GM12878 (cell line): ENCODE measurements around the gene NRP2. TPM values are rescaled to one million over a fixed set of nuclear protein-coding genes. Genes with fewer than 3 reads are reported as not detected.

Source experiments
- ATAC-seq: fragments of 200-7000 bp; cut with Tn5 transposase; 3 replicates; pipeline ENCODE4 v1.9.1; 2020; ENCODE audit warnings: mild to moderate bottlenecking, moderate library complexity
- BruUV-seq: library from RNA; stranded (reverse); fragments of 400-500 nt; replicated peaks from 2 replicates; lab custom pipeline; 2021; lab: Mats Ljungman, UMichigan
- CTCF ChIA-PET: fragments of 300-600 bp; sonication (Branson Sonifier 250); formaldehyde crosslinking; extraction: SDS; loops from one replicate; lab custom pipeline; 2021; ENCODE audit warnings: inconsistent platforms; lab: Yijun Ruan, JAX
- POLR2A ChIA-PET: fragments of 350-600 bp; formaldehyde crosslinking; extraction: SDS; loops from one replicate; lab custom pipeline; 2021; ENCODE audit warnings: inconsistent platforms; lab: Charles Lee
- RAD21 ChIA-PET: fragments of 300-600 bp; sonication (Branson Sonifier 250); formaldehyde crosslinking; loops from one replicate; lab custom pipeline; 2023; ENCODE audit warnings: antibody characterized with exemption; ENCODE audit not compliant: unreplicated experiment; lab: Charles Lee
- SMC1A ChIA-PET: fragments of 300-600 bp; sonication (Branson Sonifier 250); formaldehyde crosslinking; loops from one replicate; lab custom pipeline; 2023; ENCODE audit not compliant: unreplicated experiment, uncharacterized antibody; lab: Charles Lee
- DNase-seq: peaks from one replicate; pipeline ENCODE4 v3.0.0-alpha.2; 2011; ENCODE audit warnings: low read depth, low spot score
- FAIRE-seq: peaks from 3 replicates; lab custom pipeline; 2011; peaks lifted over from hg19 to GRCh38; lab: Jason Lieb, UNC
- H2AFZ ChIP-seq: 2 replicates; pipeline ENCODE4 v1.6.0; 2011; ENCODE audit warnings: low read depth, low read length, control low read depth; ENCODE audit not compliant: control insufficient read depth
- H3K27ac ChIP-seq: 2 replicates; pipeline ENCODE4 v1.5.1; 2011; ENCODE audit warnings: control low read depth; ENCODE audit not compliant: control insufficient read depth, insufficient read depth
- H3K27me3 ChIP-seq, 2 experiments: replicated peaks in 1 of 2; 2 replicates each; pipeline versions ENCODE4 v1.6.0 to v1.6.1; 2011; ENCODE audit warnings: low read length in 1 of 2; ENCODE audit not compliant: control insufficient read depth in 2 of 2, insufficient read depth in 2 of 2
- H3K36me3 ChIP-seq, 2 experiments: 2 replicates each; pipeline ENCODE4 v1.5.1; 2011; ENCODE audit warnings: low read length in 1 of 2; ENCODE audit not compliant: control insufficient read depth in 2 of 2, insufficient read depth in 2 of 2
- H3K4me1 ChIP-seq: 2 replicates; pipeline ENCODE4 v1.6.1; 2011; ENCODE audit warnings: mild to moderate bottlenecking, low read length, moderate library complexity, mixed read lengths; ENCODE audit not compliant: control insufficient read depth, insufficient read depth
- H3K4me2 ChIP-seq: 2 replicates; pipeline ENCODE4 v1.6.0; 2011; ENCODE audit warnings: control low read depth; ENCODE audit not compliant: control insufficient read depth, insufficient read depth
- H3K4me3 ChIP-seq: fragments of 200-600 bp; sonication (generic); 2 replicates; pipeline ENCODE4 v1.5.1; 2016
- H3K79me2 ChIP-seq: 2 replicates; pipeline ENCODE4 v1.6.0; 2011; ENCODE audit warnings: low read length; ENCODE audit not compliant: control insufficient read depth, insufficient read depth
- H3K9ac ChIP-seq: 2 replicates; pipeline ENCODE4 v1.8.0; 2011; ENCODE audit warnings: low read length, control low read depth, mixed read lengths; ENCODE audit not compliant: control insufficient read depth, insufficient read depth
- H3K9me3 ChIP-seq: replicated peaks from 3 replicates; pipeline ENCODE4 v1.5.1; 2011; ENCODE audit warnings: mild to moderate bottlenecking, low read length; ENCODE audit not compliant: control insufficient read depth, insufficient read depth
- H4K20me1 ChIP-seq: 2 replicates; pipeline ENCODE4 v1.6.0; 2011; ENCODE audit not compliant: control insufficient read depth, insufficient read depth
- ESRRA ChIP-seq: IDR thresholded peaks from 2 replicates; pipeline ENCODE4 v1.6.1; 2012; ENCODE audit warnings: mild to moderate bottlenecking, low read length, improper control_type of control experiment
- EZH2 ChIP-seq: IDR thresholded peaks from 2 replicates; pipeline ENCODE4 v1.6.1; 2012; ENCODE audit warnings: low read depth, mild to moderate bottlenecking, control low read depth, inconsistent platforms, low read length, borderline replicate concordance; ENCODE audit not compliant: control insufficient read depth
- HDGF ChIP-seq: fragments of 450-650 bp; IDR thresholded peaks from 2 replicates; pipeline ENCODE4 v1.6.1; 2016; ENCODE audit warnings: antibody characterized with exemption
- MEF2A ChIP-seq: IDR thresholded peaks from 2 replicates; pipeline ENCODE4 v1.6.1; 2011; ENCODE audit warnings: low read depth, mild to moderate bottlenecking, low read length, moderate library complexity; ENCODE audit not compliant: insufficient read depth
- RUNX3 ChIP-seq: IDR thresholded peaks from 2 replicates; pipeline ENCODE4 v1.6.1; 2012; ENCODE audit warnings: low read length, inconsistent platforms
- SKIL ChIP-seq: fragments of 450-650 bp; IDR thresholded peaks from 2 replicates; pipeline ENCODE4 v1.6.1; 2017; ENCODE audit warnings: mild to moderate bottlenecking, low read depth, inconsistent platforms; ENCODE audit not compliant: poor library complexity, severe bottlenecking
- SMAD5 ChIP-seq: IDR thresholded peaks from 2 replicates; pipeline ENCODE4 v1.6.1; 2016; ENCODE audit warnings: antibody characterized with exemption, low read depth
- SUPT20H ChIP-seq: IDR thresholded peaks from 2 replicates; pipeline ENCODE4 v1.6.1; 2011; ENCODE audit warnings: low read depth, mild to moderate bottlenecking, low read length, moderate library complexity, borderline replicate concordance; ENCODE audit not compliant: control insufficient read depth
- TCF3 ChIP-seq: IDR thresholded peaks from 2 replicates; pipeline ENCODE4 v1.6.1; 2012; ENCODE audit warnings: low read depth, mild to moderate bottlenecking, low read length, borderline replicate concordance; ENCODE audit not compliant: insufficient read depth
- ZNF592 ChIP-seq: fragments of 450-650 bp; IDR thresholded peaks from 2 replicates; pipeline ENCODE4 v1.6.1; 2017; ENCODE audit warnings: mild to moderate bottlenecking, moderate library complexity
- WGBS: methylation state at CpG from one replicate; pipeline ENCODE4 v1.1.6; 2016; ENCODE audit warnings: low lambda C conversion rate; ENCODE audit not compliant: insufficient replicate concordance, insufficient coverage; ENCODE audit errors: missing lambda C conversion rate; 5-methylcytosine and 5-hydroxymethylcytosine counted together
- in situ Hi-C: fragments of 300-500 bp; cut with MboI; formaldehyde crosslinking; loops from 9 replicates; pipeline ENCODE4 v1.14.3; 2018; ENCODE audit warnings: mixed read lengths
- intact Hi-C: fragments of 100-400 bp; cut with micrococcal nuclease; formaldehyde crosslinking; loops from one replicate; pipeline ENCODE4 v1.14.2; 2022; ENCODE audit not compliant: unreplicated experiment
- polyA plus RNA-seq, 11 experiments: library from polyadenylated mRNA; depleted of rRNA in 4 of 11; unstranded in 6 of 11; stranded (reverse) in 5 of 11; fragments of >200 nt; fragmentation: Nextera tagmentation in 4 of 11; fragmentation: Illumina TruSeq in 1 of 11; extraction: Ambion mirVana in 4 of 11; extraction: Trizol in 1 of 11; gene quantifications; 1 replicate in 1 of 11; 2 replicates in 10 of 11; pipeline versions ENCODE4 v1.2.1 to v1.2.3, GENCODE V29; 2011 to 2016; ENCODE audit warnings: inconsistent platforms in 2 of 11, missing spikeins in 2 of 11, low read depth in 1 of 11
- total RNA-seq, 4 experiments: library from RNA; depleted of rRNA in 3 of 4; stranded (reverse); fragments of >200 nt in 3 of 4; fragmentation: Illumina TruSeq in 1 of 4; extraction: Trizol in 1 of 4; gene quantifications; 2 replicates each; pipeline versions ENCODE4 v1.2.1 to v1.2.3, GENCODE V29; 2013 to 2021

NRP2 gene
- total and polyA plus RNA-seq, 10 of the 15 experiments (the other 5 are each of a cell fraction or from before 2014, with no cell fraction given), result 0.06 to 1.2 (median 0.46) TPM

GRCh38 chr2:205759732-205760131, 77.4 kb downstream of the NRP2 start:
- no peak for TF ChIP-seq SUPT20H
- no peak for TF ChIP-seq MEF2A
- no peak for TF ChIP-seq HDGF
- TF ChIP-seq ZNF592, result no peak
- TF ChIP-seq SKIL, result no peak
- no peak for TF ChIP-seq ESRRA
- no peak for TF ChIP-seq EZH2
- no peak for TF ChIP-seq RUNX3
- TF ChIP-seq TCF3, result no peak
- no peak for TF ChIP-seq SMAD5
- H2AFZ ChIP-seq, result no peak overlapping the region
- no peak overlapping the region for H3K4me2 ChIP-seq
- no peaks in the 10 kb centered on the region for H3K4me1 ChIP-seq
- no peak overlapping the region for H3K4me3 ChIP-seq
- no peak overlapping the region for H3K27ac ChIP-seq
- CTCF ChIA-PET, result interaction anchor here (1.4 kb wide), 1 partner anchor 16 kb away, joined by 4 read pairs; no protein-coding TSS in a partner anchor
- H3K9me3 ChIP-seq, result no peaks in the 10 kb centered on the region
- intact Hi-C loops, result no loop called here
- POLR2A ChIA-PET, result no interaction called here
- RAD21 ChIA-PET, result no interaction called here
- no peaks in the 10 kb centered on the region for H3K79me2 ChIP-seq
- no peaks in the 10 kb centered on the region for H3K36me3 ChIP-seq
- FAIRE-seq (no peak), DNase-seq (no peak), ATAC-seq (no peak)
- peaks cover 0 to 1% of the 10 kb centered on the region in 2 experiments; a peak in 2 of 4 replicates for H3K27me3 ChIP-seq
- no TSS peak for BruUV-seq
- WGBS, result 18% methylated on average over 1 of the region's 1 CpG
- in situ Hi-C loops, result no loop called here
- no peak overlapping the region for H3K9ac ChIP-seq
- no peaks in the 10 kb centered on the region for H4K20me1 ChIP-seq
- SMC1A ChIA-PET, result interaction anchor here (0.6 kb wide), 1 partner anchor 44 kb away, joined by 3 read pairs; no protein-coding TSS in a partner anchor
